Measurements from ENCODE around the gene TECR.
A peak's percentile ranks its signal among the peaks of the same experiment; 100 is the strongest.

GRCh38 chr19:14556662-14557188 lies 27.3 kb downstream of the TECR start:
- no peak for TF ChIP-seq POLR2A (IDR thresholded peaks at IDR 0.05)
- peak; percentile 78 to 91 (median 82) for TF ChIP-seq CTCF (IDR thresholded peaks at IDR 0.05)

Data from uterus (tissue), 2 donors.